Choroid plexus epithelial cell (primary cell): ENCODE measurements around the gene TECPR2.
"Not testable (repeated sequence)": the region's sequence is repeated elsewhere in the genome, so short reads cannot be mapped to it uniquely, and the experiment has no call there.

Experiments
- DNase-seq: peaks from one replicate; pipeline ENCODE4 v3.0.0-alpha.2; 2010; ENCODE audit warnings: low read depth
- H3K4me3 ChIP-seq: 2 replicates; pipeline ENCODE4 v1.5.1; 2011; ENCODE audit warnings: low read depth, mild to moderate bottlenecking, control low read depth, low read length, moderate library complexity
- CTCF ChIP-seq: conservative IDR thresholded peaks from 2 replicates; pipeline ENCODE4 v1.5.1; 2011; ENCODE audit warnings: low read depth, mild to moderate bottlenecking, control low read depth, inconsistent platforms, low read length, moderate library complexity

TECPR2 gene

GRCh38 chr14:102325791-102326345, 36.9 kb upstream of the TECPR2 start:
- DNase-seq = peak; percentile 58
- TF ChIP-seq CTCF = no peak
- H3K4me3 ChIP-seq = no peak overlapping the region

- H3K4me3 ChIP-seq = no peak overlapping the region
- TF ChIP-seq CTCF = no peak
- DNase-seq = no peak
These were observed 36.2 kb upstream of the TECPR2 start for GRCh38 chr14:102326583-102326982.

- DNase-seq, H3K4me3 ChIP-seq: not testable (repeated sequence)
These were observed 33.4 kb upstream of the TECPR2 start for GRCh38 chr14:102329381-102329780.

GRCh38 chr14:102330806-102331205, 31.9 kb upstream of the TECPR2 start:
- no peak overlapping the region for H3K4me3 ChIP-seq
- no peak for TF ChIP-seq CTCF
- DNase-seq = no peak

GRCh38 chr14:102333390-102333789, 29.4 kb upstream of the TECPR2 start:
- TF ChIP-seq CTCF = no peak
- no peak for DNase-seq
- no peak overlapping the region for H3K4me3 ChIP-seq

GRCh38 chr14:102333795-102334705, 28.7 kb upstream of the TECPR2 start:
- TF ChIP-seq CTCF = no peak
- DNase-seq = no peak

GRCh38 chr14:102335163-102335562, 27.6 kb upstream of the TECPR2 start:
- no peak for TF ChIP-seq CTCF
- no peak for DNase-seq
- H3K4me3 ChIP-seq = no peak overlapping the region

More at GRCh38 chr14:102333795-102334705, 28.7 kb upstream of the TECPR2 start:
- no peak overlapping the region for H3K4me3 ChIP-seq
